ENCODE results near the gene PRDM12.

Gene PRDM12

DNA sequence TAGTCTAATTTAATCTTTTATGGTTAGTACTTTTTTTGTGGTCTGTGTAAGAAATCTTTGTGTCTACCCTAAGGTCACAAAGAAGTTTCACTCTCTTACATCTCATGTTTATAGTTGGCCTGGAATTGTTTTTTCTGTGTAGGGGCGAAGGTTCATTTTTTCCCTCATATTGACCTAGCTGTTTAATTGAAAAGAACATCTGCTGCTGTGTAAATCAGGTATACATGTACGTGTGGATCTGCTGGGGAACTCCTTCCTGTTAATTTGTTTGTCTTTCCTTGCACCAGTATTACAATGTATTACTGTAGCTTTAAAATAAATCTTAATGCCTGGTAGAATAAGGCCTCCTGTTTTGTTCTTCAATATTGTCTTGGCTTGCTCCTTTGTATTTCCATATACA, 67.0 kb downstream of the PRDM12 start:
- DNase-seq = no peak

DNA sequence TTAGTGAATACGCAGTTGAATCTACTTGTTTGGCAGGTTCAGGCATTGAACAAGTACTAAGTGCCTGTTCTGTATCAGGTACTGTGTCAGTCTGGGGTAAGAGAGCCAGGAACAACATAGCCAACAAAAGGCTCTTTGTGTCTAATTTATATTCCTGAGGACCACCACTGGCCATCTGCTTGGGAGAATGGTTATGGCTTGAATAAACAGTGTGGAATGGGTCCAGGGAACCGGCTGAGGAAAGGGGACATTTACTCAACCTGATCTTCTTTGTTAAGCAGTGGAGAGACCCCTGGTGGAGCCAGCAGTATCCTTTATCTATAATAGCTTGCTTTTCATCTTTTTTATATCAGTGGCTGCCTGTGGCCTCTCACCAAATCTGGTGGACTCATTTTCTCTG, 67.7 kb downstream of the PRDM12 start:
- DNase-seq = no peak

Data from bone marrow (tissue), 2 donors.